GM12878 (cell line): Measurements from ENCODE around the gene DNTT. TPM values are rescaled to one million over a fixed set of nuclear protein-coding genes. Genes with fewer than 3 reads are reported as not detected.

ENCODE experiments used
- ATAC-seq: fragments of 200-7000 bp; cut with Tn5 transposase; 3 replicates; pipeline ENCODE4 v1.9.1; 2020; ENCODE audit warnings: mild to moderate bottlenecking, moderate library complexity
- BruUV-seq: library from RNA; stranded (reverse); fragments of 400-500 nt; replicated peaks from 2 replicates; lab custom pipeline; 2021; lab: Mats Ljungman, UMichigan
- CTCF ChIA-PET: fragments of 300-600 bp; sonication (Branson Sonifier 250); formaldehyde crosslinking; extraction: SDS; loops from one replicate; lab custom pipeline; 2021; ENCODE audit warnings: inconsistent platforms; lab: Yijun Ruan, JAX
- POLR2A ChIA-PET: fragments of 350-600 bp; formaldehyde crosslinking; extraction: SDS; loops from one replicate; lab custom pipeline; 2021; ENCODE audit warnings: inconsistent platforms; lab: Charles Lee
- RAD21 ChIA-PET: fragments of 300-600 bp; sonication (Branson Sonifier 250); formaldehyde crosslinking; loops from one replicate; lab custom pipeline; 2023; ENCODE audit warnings: antibody characterized with exemption; ENCODE audit not compliant: unreplicated experiment; lab: Charles Lee
- SMC1A ChIA-PET: fragments of 300-600 bp; sonication (Branson Sonifier 250); formaldehyde crosslinking; loops from one replicate; lab custom pipeline; 2023; ENCODE audit not compliant: unreplicated experiment, uncharacterized antibody; lab: Charles Lee
- DNase-seq: peaks from one replicate; pipeline ENCODE4 v3.0.0-alpha.2; 2011; ENCODE audit warnings: low read depth, low spot score
- FAIRE-seq: peaks from 3 replicates; lab custom pipeline; 2011; peaks lifted over from hg19 to GRCh38; lab: Jason Lieb, UNC
- H2AFZ ChIP-seq: 2 replicates; pipeline ENCODE4 v1.6.0; 2011; ENCODE audit warnings: low read depth, low read length, control low read depth; ENCODE audit not compliant: control insufficient read depth
- H3K27ac ChIP-seq: 2 replicates; pipeline ENCODE4 v1.5.1; 2011; ENCODE audit warnings: control low read depth; ENCODE audit not compliant: control insufficient read depth, insufficient read depth
- H3K27me3 ChIP-seq, 2 experiments: replicated peaks in 1 of 2; 2 replicates each; pipeline versions ENCODE4 v1.6.0 to v1.6.1; 2011; ENCODE audit warnings: low read length in 1 of 2; ENCODE audit not compliant: control insufficient read depth in 2 of 2, insufficient read depth in 2 of 2
- H3K36me3 ChIP-seq, 2 experiments: 2 replicates each; pipeline ENCODE4 v1.5.1; 2011; ENCODE audit warnings: low read length in 1 of 2; ENCODE audit not compliant: control insufficient read depth in 2 of 2, insufficient read depth in 2 of 2
- H3K4me1 ChIP-seq: 2 replicates; pipeline ENCODE4 v1.6.1; 2011; ENCODE audit warnings: mild to moderate bottlenecking, low read length, moderate library complexity, mixed read lengths; ENCODE audit not compliant: control insufficient read depth, insufficient read depth
- H3K4me2 ChIP-seq: 2 replicates; pipeline ENCODE4 v1.6.0; 2011; ENCODE audit warnings: control low read depth; ENCODE audit not compliant: control insufficient read depth, insufficient read depth
- H3K4me3 ChIP-seq: fragments of 200-600 bp; sonication (generic); 2 replicates; pipeline ENCODE4 v1.5.1; 2016
- H3K79me2 ChIP-seq: 2 replicates; pipeline ENCODE4 v1.6.0; 2011; ENCODE audit warnings: low read length; ENCODE audit not compliant: control insufficient read depth, insufficient read depth
- H3K9ac ChIP-seq: 2 replicates; pipeline ENCODE4 v1.8.0; 2011; ENCODE audit warnings: low read length, control low read depth, mixed read lengths; ENCODE audit not compliant: control insufficient read depth, insufficient read depth
- H3K9me3 ChIP-seq: replicated peaks from 3 replicates; pipeline ENCODE4 v1.5.1; 2011; ENCODE audit warnings: mild to moderate bottlenecking, low read length; ENCODE audit not compliant: control insufficient read depth, insufficient read depth
- H4K20me1 ChIP-seq: 2 replicates; pipeline ENCODE4 v1.6.0; 2011; ENCODE audit not compliant: control insufficient read depth, insufficient read depth
- IKZF1 ChIP-seq: fragments of 450-650 bp; conservative IDR thresholded peaks from 2 replicates; pipeline ENCODE4 v1.6.1; 2017; ENCODE audit warnings: antibody characterized with exemption, mild to moderate bottlenecking
- USF1 ChIP-seq: IDR thresholded peaks from 2 replicates; pipeline ENCODE4 v1.6.1; 2011; ENCODE audit warnings: borderline replicate concordance, low read depth, mild to moderate bottlenecking, moderate library complexity, mixed read lengths, low read length; ENCODE audit not compliant: insufficient read depth; ENCODE audit errors: extremely low read length
- WGBS: methylation state at CpG from one replicate; pipeline ENCODE4 v1.1.6; 2016; ENCODE audit warnings: low lambda C conversion rate; ENCODE audit not compliant: insufficient replicate concordance, insufficient coverage; ENCODE audit errors: missing lambda C conversion rate; 5-methylcytosine and 5-hydroxymethylcytosine counted together
- in situ Hi-C: fragments of 300-500 bp; cut with MboI; formaldehyde crosslinking; loops from 9 replicates; pipeline ENCODE4 v1.14.3; 2018; ENCODE audit warnings: mixed read lengths
- intact Hi-C: fragments of 100-400 bp; cut with micrococcal nuclease; formaldehyde crosslinking; loops from one replicate; pipeline ENCODE4 v1.14.2; 2022; ENCODE audit not compliant: unreplicated experiment
- polyA plus RNA-seq, 11 experiments: library from polyadenylated mRNA; depleted of rRNA in 4 of 11; unstranded in 6 of 11; stranded (reverse) in 5 of 11; fragments of >200 nt; fragmentation: Nextera tagmentation in 4 of 11; fragmentation: Illumina TruSeq in 1 of 11; extraction: Ambion mirVana in 4 of 11; extraction: Trizol in 1 of 11; gene quantifications; 1 replicate in 1 of 11; 2 replicates in 10 of 11; pipeline versions ENCODE4 v1.2.1 to v1.2.3, GENCODE V29; 2011 to 2016; ENCODE audit warnings: inconsistent platforms in 2 of 11, missing spikeins in 2 of 11, low read depth in 1 of 11
- total RNA-seq, 4 experiments: library from RNA; depleted of rRNA in 3 of 4; stranded (reverse); fragments of >200 nt in 3 of 4; fragmentation: Illumina TruSeq in 1 of 4; extraction: Trizol in 1 of 4; gene quantifications; 2 replicates each; pipeline versions ENCODE4 v1.2.1 to v1.2.3, GENCODE V29; 2013 to 2021

The DNTT gene
- total and polyA plus RNA-seq, 10 of the 15 experiments (the other 5 are each of a cell fraction or from before 2014, with no cell fraction given) = 0.06 to 0.13 (median 0.09) TPM; not detected in 5

GRCh38 chr10:96275685-96276418, 28.4 kb upstream of the DNTT start:
- ChIA-PET CTCF (interaction anchor here (0.6 to 7.9 kb wide), 7 partner anchors 9 to 45 kb away, joined by 3 to 102 read pairs (median 5); no protein-coding TSS in a partner anchor), RAD21 (interaction anchor here (1.5 to 19.3 kb wide), 3 partner anchors 11 to 46 kb away, joined by 6 to 362 read pairs (median 29); no protein-coding TSS in a partner anchor), POLR2A (interaction anchor here (0.9 to 9.8 kb wide), 3 partner anchors 10 to 35 kb away, joined by 5 to 174 read pairs (median 5); no protein-coding TSS in a partner anchor), SMC1A (interaction anchor here (0.9 to 12.9 kb wide), 3 partner anchors 10 to 17 kb away, joined by 3 to 305 read pairs (median 229); no protein-coding TSS in a partner anchor)
- H3K9ac ChIP-seq = no peak overlapping the region
- no peak for FAIRE-seq
- H3K9me3 ChIP-seq = no peaks in the 10 kb centered on the region
- ATAC-seq = no peak
- 100% methylated on average over 2 of the region's 2 CpGs for WGBS
- intact Hi-C loops (loop anchor here (10.0 kb wide), 2 partner anchors 491 to 981 kb away; partner anchors contain the start of gene PDLIM1), in situ Hi-C loops (loop anchor here (10.0 kb wide), 1 partner anchor 991 kb away; no protein-coding TSS in a partner anchor)
- peaks cover 30% of the 10 kb centered on the region for H3K4me1 ChIP-seq
- DNase-seq = no peak
- no peak overlapping the region for H3K4me3 ChIP-seq
- H3K79me2 ChIP-seq = peaks cover 23% of the 10 kb centered on the region
- BruUV-seq = no TSS peak
- no peak for TF ChIP-seq USF1
- 0 out of 2 replicates have a peak, but pooled peaks have one; percentile 26 for TF ChIP-seq IKZF1
- H4K20me1 ChIP-seq = no peaks in the 10 kb centered on the region
- H3K36me3 ChIP-seq = no peaks in the 10 kb centered on the region
- no peak overlapping the region; the same call in 1 of the 2 replicates for H3K27ac ChIP-seq
- H2AFZ ChIP-seq = peak overlapping the region; percentile 24
- H3K27me3 ChIP-seq = no peaks in the 10 kb centered on the region
- no peak overlapping the region for H3K4me2 ChIP-seq
